ENCODE results near the gene NUP214.
"Not testable (repeated sequence)": the region's sequence is repeated elsewhere in the genome, so short reads cannot be mapped to it uniquely, and the experiment has no call there.

Gene NUP214

DNA sequence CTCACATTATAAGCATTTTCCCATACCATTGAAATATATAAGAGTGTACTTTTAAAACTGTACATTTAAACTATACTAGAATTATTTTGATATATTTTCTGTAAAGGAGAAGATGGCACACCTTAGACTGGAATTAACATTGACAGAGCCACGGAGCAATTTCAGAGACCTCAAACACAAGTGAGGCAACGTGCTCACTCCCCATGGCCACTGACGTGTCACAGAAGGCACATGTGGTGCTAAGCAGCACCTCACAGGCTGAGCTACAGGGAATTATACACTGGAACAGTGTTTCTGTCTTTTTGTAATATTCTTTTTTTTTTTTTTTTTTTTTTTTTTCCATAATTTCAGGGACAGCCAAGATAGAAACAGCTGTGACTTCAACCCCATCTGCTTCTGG, 66.5 kb downstream of the NUP214 start:
- no peak overlapping the region for H3K4me3 ChIP-seq (ENCODE audit: low read depth, low read length)

DNA sequence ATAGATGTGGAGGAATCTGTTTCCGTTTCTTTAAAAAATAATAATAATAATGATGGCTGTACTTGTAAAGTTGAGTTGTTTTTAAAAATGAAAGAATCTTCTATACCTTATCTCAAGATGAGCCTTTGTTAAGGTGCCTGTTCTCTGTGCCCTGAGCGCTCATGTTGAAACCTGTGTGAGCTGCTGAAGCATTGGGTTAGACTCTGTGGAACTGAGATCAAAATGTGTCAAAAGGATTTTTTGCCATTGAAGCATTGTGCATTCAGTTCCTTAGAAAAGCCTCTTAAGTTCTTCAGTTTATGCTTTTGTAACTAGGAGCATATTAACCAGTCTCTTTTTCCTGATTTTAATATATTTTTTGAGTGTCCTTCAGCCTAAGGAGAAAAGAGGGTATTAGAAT, 67.7 kb downstream of the NUP214 start:
- H3K4me3 ChIP-seq (ENCODE audit: low read depth, low read length) = no peak overlapping the region

DNA sequence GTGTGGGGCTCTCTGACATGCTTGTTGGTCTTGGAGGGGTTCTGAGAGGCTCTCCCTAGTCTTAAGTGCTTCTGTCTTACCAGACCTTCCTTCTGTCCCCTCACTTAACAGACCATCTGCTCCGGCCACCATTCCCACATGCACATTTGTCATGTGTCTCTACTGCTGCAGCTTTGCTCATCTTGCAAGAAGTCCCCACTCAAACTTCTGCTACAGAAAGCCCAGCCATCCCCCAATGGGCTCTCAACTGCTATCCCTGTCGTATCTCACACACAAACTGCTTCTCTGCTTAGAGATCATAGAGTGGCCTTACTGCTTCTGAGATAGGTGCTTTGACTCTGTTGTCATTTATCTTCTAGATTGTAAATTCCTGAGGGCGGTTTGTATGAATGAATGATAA, 69.4 kb downstream of the NUP214 start:
- H3K4me3 ChIP-seq (ENCODE audit: low read depth, low read length) = no peak overlapping the region

DNA sequence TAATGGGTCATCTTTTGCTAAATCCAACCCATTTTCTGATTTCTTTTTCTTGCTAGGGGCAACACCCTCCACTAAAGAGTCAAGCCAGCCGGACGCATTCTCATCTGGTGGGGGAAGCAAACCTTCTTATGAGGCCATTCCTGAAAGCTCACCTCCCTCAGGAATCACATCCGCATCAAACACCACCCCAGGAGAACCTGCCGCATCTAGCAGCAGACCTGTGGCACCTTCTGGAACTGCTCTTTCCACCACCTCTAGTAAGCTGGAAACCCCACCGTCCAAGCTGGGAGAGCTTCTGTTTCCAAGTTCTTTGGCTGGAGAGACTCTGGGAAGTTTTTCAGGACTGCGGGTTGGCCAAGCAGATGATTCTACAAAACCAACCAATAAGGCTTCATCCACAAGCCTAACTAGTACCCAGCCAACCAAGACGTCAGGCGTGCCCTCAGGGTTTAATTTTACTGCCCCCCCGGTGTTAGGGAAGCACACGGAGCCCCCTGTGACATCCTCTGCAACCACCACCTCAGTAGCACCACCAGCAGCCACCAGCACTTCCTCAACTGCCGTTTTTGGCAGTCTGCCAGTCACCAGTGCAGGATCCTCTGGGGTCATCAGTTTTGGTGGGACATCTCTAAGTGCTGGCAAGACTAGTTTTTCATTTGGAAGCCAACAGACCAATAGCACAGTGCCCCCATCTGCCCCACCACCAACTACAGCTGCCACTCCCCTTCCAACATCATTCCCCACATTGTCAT, 72.0 kb downstream of the NUP214 start:
- no peak overlapping the region for H3K4me3 ChIP-seq (ENCODE audit: low read depth, low read length)

DNA sequence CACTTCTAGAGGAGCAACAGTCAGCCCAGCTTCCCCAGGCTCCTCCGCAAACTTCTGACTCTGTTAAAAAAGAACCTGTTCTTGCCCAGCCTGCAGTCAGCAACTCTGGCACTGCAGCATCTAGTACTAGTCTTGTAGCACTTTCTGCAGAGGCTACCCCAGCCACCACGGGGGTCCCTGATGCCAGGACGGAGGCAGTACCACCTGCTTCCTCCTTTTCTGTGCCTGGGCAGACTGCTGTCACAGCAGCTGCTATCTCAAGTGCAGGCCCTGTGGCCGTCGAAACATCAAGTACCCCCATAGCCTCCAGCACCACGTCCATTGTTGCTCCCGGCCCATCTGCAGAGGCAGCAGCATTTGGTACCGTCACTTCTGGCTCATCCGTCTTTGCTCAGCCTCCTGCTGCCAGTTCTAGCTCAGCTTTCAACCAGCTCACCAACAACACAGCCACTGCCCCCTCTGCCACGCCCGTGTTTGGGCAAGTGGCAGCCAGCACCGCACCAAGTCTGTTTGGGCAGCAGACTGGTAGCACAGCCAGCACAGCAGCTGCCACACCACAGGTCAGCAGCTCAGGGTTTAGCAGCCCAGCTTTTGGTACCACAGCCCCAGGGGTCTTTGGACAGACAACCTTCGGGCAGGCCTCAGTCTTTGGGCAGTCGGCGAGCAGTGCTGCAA, 72.8 kb downstream of the NUP214 start:
- no peak overlapping the region for H3K4me3 ChIP-seq (ENCODE audit: low read depth, low read length)

DNA sequence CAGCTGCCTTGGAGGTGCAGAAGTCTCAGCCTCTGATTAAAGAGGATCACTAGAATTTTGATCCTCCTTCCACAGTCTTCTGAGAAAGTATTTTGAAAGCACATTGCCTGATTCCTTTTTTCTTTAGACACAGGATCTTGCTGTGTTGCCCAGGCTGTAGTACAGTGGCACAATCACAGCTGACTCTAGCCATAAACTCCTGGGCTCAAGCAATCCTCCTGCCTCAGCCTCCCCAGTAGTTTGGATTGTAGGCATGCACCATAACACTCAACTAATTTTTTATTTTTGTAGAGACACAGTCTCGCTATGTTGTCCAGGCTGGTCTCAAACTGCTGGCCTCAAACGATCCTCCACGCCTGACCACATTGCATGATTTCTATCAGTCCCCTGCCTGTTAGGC, 76.5 kb downstream of the NUP214 start:
- no peak overlapping the region for H3K4me3 ChIP-seq (ENCODE audit: low read depth, low read length)

DNA sequence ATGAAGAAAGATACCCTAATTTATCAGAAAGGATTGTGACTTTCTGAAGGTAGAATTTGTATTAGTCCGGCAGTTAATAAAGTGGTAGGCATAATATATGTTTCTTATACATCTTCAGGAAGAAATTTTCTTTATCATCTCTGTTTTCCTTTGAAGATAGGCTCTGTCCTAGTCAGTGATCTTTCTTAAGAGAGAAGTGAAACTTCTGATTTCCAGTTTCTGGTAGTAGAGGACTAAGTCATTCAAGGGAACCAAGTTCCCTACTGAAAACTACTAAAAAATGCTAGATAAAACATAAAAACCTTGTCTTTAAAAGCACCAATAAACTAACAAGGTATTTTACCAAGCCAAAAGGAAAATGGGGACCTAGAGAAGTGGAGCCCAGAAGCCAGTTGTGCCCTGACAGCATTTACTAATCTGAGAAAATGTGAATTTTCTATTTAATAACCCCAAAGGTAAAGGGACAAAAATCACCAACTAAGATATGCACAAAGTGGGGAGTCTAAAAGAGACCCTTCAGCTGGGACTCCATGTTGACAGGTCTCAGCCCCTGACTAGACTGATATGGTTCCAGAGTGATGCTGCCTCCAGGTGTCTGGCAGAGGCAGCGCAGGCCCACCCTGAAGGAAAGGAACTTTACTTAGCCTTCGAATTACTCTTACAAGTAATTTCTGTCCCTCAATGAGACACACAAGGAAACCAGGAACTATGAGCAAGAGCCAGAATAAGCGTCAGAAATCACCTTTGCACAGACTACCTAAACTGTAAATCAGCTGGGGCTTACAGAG, 78.2 kb downstream of the NUP214 start:
- H3K4me3 ChIP-seq (ENCODE audit: low read depth, low read length) = no peak overlapping the region

DNA sequence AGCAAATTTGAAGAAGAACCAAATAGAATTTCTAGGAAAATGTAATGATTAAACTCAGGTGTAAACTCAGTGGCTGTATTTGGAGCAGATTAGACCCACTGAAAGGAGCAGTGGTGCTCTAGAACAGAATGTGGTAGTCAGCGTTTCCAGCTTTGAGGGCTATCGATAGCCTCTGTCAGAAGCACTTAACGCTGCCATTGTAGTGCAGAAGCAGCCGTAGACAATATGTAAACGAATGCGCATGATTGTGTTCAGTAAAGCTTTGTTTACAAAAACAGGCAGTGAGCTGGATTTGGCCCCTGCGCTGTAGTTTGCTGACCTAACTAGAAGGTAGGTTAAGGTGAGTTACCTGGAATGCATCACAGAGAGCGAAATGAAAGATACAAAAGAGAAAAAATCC, 78.9 kb downstream of the NUP214 start:
- H3K4me3 ChIP-seq (ENCODE audit: low read depth, low read length) = no peak overlapping the region

DNA sequence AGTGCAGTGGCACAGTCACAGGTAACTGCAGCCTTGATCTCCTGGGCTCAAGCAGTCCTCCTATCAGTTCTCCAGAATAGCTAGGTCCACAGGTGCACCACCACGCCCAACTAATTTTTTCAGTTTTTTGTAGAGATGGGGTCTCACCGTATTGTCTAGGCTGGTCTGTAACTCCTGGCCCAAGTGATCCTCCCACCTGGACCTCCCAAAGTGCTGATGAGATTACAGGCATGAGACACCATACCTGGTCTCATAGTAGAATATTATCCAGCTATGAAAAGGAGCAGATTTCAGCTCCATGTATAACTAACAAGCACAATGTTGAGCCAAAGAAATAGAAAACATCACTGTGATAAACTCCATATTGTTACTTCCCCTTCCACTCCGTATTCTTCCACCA, 81.1 kb downstream of the NUP214 start:
- no peak overlapping the region for H3K4me3 ChIP-seq (ENCODE audit: low read depth, low read length)

DNA sequence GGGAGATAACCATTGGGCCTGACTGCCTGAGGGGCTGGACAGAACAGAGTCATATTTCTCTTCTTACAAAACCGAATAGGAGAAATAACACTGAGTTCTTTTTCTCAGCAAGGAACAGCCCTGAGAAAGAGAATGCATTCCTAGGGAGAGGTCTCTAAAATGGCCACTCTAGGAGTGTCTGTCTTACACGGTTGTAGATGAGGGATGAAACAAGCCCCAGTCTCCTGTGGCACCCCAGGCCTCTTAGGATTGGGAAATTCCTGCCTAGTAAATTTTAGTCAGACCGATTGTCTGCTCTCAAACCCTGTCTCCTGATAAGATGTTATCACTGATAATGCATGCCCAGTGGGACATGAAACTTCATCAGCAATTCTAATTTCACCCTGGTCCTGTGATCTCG, 86.5 kb downstream of the NUP214 start:
- not testable (repeated sequence) for H3K4me3 ChIP-seq (ENCODE audit: low read depth, low read length)

DNA sequence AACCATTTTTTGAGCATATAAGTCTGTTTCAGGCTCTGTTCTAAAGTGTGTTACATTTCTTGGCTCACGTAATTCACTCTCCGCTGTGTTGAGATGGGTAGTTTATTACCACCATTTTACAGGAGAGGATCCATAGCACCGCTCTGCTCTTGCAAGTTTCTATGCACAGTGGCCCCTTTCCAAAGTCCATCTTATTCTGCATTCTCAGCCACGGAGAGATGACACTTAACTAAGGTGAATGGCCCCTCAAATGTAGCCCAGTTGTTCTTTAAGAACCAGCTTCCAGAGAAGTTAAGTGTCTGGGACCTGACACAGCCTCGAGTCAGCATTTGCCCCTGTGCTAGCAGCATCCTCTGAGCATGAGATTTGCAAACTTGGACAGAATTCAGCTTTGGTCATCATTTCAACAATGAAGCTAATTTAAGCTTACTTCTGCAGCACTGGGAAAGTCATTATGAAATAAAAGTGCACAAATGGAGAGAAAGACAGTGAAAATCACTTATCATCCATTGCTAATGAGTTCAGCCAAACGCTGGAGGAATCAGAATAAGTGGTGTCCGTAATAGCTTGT, 89.0 kb downstream of the NUP214 start:
- no peak overlapping the region for H3K4me3 ChIP-seq (ENCODE audit: low read depth, low read length)

DNA sequence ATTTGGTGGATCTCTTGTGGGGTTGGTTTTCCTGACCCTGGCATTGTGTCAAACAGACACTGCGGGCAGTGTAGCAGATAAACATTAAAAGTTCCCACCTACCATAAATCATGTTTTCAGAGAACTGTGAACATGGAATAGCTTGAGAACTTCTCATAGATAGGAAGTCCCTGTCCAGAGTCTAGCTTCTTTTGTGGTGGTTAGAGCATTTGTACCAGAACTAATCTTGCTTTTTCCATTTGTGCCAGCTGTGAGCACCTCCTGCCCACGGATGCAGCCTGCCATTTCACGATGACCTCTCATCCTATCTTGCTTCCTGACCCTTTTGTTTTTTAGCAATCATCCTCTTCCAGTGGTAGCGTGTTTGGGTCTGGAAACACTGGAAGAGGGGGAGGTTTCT, 89.5 kb downstream of the NUP214 start:
- H3K4me3 ChIP-seq (ENCODE audit: low read depth, low read length) = no peak overlapping the region

DNA sequence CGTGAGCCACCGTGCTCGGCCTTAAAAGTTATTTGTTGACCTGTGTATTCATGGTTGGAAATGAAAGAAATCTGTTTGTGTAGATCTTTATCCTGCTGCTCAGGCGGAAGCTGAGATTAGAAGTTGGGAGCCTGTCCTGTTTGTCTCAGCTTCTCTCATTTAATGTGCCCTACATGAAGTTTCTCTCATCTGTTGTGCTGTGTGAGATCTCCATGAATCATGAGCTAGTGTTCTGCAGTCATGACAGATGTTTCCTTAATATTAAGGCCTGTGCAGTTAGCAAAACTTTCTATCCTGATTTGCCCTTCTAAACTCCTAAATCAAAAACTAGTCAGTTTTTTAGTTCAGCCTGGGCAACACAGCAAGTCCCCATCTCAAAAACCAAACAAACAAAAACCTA, 91.4 kb downstream of the NUP214 start:
- H3K4me3 ChIP-seq (ENCODE audit: low read depth, low read length) = no peak overlapping the region

DNA sequence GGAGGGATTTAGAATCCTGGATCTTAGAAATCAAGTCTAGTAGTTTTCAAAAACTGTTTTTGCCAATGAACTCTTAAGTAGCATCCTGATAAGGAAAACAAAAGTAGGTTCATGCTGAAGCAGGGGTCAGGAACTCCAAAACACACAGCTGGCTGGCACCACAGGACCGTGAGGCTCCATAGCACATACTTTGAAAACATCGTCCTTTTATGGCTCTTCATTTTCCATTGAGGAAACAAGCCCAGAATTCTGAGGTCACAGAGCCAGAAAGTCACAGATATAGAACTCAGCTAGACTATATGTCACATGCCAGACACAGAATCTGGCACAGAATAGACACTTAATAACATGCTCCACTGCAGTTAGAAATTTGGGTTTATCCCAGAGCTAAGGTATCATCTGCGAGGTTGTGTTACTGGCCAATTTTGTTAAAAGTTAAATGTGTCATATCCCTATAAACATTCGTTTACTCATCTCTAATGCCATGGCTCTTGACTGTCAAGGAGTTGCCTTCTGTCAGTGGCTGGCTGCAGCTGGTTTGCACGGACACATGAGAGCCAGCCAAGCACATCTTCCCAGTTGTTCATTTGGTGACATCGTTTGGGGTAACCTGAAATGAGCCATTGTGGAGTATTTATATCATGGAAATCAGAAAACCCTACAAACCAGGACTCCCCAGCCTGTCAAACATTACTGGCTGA, 92.1 kb downstream of the NUP214 start:
- H3K4me3 ChIP-seq (ENCODE audit: low read depth, low read length) = no peak overlapping the region

DNA sequence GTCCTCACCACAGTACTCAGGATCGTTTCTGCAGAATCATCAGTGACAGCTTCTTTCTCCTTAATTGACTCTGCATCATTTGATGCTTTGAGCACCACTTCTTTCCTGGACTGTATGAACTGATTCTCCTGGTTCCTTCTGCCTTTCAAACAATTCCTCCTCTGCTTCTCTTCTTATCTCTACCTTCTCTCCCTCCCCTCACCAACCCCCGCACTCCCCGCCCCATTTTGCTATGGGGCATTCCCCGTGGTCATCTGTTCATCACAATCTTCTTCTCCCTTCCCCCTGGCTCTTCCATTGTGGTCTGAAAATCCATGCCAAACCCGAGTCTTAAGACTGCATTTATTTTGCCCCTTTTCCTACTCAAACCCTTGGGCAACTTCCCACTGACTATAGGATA, 93.0 kb downstream of the NUP214 start:
- H3K4me3 ChIP-seq (ENCODE audit: low read depth, low read length) = no peak overlapping the region

DNA sequence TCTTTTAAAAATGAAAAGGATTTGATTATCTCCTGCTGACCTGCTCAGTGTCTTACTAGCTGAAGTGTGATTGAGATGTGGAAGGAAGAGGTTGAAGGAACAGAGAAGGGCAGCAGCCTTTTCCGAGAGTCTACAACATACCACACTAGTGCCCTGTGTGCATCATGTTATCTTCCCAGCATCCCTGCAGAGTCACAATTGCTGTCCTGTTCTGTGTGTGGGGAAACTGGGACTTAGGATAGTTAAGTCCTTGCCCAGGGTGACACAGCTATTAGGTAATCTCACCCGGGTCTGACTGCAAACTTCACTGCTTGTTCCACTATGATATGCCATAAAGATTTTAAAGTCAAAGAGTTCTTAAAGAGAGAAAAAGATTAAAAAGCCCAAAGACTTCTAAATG, 95.1 kb downstream of the NUP214 start:
- H3K4me3 ChIP-seq (ENCODE audit: low read depth, low read length) = no peak overlapping the region

DNA sequence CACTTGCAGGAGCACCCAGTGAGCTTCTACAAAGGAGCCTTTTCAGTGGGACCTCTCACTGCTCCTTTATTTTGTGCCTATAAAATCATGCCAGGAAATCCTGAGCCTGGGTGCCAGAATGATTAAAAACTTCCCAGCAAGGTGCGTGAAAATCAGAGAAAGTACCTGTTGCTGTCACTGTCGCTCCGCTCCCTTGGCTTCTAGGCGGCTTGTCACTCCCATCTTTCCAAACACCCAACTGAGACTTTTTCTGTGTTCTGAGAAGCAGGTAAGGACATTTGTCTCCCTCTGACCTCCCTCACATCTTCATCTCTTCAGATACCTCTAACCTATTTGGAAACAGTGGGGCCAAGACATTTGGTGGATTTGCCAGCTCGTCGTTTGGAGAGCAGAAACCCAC, 97.1 kb downstream of the NUP214 start:
- no peak overlapping the region for H3K4me3 ChIP-seq (ENCODE audit: low read depth, low read length)

DNA sequence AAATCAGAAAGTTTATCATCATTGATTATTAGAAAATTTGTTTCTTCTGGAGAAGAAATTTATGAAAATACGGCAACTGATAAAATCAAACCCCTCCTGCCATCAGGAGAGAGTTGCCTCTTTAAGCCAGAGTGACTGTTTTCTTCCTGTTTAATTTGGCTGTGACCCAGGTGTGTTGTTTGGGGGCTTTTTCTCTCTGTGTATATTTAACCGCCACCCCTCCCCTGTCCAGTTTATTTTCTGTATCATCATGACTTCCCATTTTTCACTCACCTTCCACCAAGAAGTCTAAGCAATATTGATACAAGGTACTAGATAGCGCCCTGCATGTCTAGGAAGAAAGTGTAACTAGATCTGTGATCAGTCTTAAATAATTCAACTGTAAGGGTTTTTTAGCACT, 100.8 kb downstream of the NUP214 start:
- no peak overlapping the region for H3K4me3 ChIP-seq (ENCODE audit: low read depth, low read length)

DNA sequence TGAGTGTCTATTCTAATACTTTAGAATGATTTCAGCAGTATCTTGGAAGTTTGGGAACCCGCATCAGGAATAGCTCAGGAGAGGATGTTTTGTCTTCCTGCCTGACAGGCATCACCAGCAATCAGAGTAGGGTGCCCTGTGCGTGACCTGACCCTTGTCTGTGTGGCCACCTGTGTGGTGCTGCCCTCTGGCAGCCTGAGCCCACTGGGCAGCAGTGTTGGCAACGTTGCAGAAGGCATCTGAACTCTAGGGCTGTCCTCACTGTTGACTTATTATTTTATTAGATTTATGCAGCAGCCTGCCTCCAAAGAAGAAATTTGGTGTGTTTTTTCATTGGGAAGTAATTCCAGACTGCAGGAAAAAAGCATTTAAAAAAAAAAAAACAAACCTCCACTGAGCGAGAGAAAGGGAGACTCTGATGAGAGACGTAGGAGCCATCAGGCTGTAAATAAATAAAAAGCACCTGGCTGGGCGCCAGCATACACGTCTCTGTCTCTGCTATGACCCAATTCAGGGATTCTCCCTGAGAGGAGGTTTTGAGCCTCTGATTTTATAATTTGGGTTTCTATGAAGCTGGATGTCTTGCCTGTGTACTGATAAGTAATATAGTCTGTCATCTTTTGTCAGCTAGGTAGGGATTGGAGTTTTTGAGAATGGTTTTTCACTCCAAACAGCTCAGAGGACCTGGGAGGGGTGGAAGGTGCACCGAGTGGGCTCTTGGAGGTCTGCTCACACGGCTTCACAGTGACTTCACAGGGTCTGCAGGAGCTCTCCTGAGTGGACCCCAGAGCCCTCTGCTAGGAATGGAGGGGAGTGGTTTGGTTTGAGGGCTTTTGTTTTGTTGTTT, 101.9 kb downstream of the NUP214 start:
- no peak overlapping the region for H3K4me3 ChIP-seq (ENCODE audit: low read depth, low read length)

DNA sequence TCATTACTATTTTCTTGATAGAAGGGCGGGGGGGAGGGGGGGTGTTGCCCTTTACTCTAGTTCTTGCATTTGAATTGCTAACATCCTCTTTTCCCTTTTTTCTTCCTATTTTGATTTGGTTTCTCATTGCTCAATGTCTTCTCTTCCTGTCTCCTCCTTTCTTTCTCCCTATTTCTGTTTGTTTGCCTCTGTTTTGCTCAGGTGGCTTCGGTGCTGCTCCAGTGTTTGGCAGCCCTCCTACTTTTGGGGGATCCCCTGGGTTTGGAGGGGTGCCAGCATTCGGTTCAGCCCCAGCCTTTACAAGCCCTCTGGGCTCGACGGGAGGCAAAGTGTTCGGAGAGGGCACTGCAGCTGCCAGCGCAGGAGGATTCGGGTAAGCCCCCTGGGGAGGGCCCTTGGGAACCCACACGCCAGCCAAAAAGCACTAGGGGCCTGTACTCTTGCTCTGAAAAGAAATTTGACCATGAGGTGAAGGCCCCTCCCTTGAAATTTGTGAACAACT, 102.6 kb downstream of the NUP214 start:
- H3K4me3 ChIP-seq (ENCODE audit: low read depth, low read length) = no peak overlapping the region
